NCI-H128 (cell line): ENCODE measurements around the gene TMEM234.

Experiments used
- DNase-seq: peaks from one replicate; lab custom pipeline; 2025; ENCODE audit not compliant: unreplicated experiment; lab: John Stamatoyannopoulos, UW

TMEM234 gene

DNA sequence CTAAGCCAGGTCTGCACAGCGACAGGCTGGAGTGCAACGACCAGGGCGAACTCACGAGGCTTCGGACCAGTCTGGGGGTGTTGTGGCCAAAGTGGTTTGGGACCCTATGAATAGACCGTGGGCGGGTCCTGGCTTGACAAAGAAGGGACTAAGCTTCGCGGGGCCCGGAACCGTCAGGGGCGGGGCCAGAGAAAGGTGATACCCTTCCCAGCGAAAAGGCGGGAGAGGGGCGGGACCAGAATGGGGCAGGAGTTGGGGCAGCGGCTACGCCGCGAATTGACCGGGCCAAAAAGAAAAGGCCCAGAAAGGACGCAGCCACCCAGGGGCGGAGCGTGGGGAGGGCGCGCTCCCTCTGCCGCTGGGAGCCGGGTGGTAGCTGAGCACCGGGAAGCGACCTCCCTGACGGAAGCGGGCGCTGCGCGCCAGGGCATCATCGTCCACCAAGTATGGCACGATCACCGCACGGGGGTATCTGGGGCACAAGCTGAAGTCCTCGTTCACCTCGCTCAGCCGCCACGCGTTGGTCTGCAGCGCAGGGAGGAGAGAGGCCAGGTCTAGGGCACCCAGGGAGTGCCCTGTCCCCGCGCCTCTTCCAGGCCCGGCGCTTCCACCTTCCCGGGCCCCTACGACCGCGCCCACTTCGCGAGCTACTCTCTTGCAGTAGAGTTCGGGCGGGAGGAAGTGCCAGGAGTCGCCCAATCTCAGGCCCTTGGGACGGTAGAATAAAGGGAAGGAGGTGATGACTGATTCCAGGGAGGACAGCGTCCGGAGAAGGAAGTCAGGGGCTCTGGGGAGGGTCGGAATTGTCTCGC is 18.2 kb upstream of the TMEM234 start:
- DNase-seq: peak; percentile 89

DNA sequence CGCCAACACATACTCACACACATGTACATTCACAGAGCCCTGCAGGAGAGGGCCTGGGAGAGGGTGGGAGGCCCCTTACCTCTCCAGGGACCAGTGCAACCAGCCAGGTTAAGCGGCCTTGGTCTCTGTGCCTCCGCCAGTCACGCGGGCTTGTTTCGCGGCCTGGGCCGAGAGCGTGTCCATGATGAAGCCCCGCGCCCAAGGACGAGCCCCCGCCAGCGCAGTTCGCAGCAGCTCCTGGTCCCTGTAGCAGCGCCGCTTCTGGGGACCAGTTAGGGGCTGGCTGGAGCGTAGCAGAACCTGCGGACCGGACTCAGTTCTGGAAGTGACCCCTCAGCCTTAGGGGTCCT is 17.6 kb upstream of the TMEM234 start:
- DNase-seq: no peak

DNA sequence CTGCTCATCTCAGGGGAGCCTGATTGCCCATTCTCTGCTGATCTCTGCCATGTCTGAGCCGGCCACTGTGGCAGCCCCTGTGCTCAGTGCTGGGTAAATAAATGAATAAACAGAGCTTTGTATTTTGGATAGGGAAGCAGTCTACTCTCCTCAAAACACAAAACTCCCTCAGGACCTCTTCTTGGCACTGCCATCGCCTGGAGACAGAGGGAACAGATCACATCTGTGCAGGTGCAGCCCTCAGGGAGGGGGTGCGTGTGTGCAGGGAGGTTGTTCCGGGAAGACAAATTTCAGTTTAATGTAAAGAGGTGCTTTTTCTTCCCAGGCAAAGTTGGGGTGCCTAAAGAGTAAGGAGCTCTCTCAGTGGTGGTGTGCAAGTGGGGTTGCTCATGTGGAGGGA is 17.2 kb upstream of the TMEM234 start:
- DNase-seq: peak; percentile 28

DNA sequence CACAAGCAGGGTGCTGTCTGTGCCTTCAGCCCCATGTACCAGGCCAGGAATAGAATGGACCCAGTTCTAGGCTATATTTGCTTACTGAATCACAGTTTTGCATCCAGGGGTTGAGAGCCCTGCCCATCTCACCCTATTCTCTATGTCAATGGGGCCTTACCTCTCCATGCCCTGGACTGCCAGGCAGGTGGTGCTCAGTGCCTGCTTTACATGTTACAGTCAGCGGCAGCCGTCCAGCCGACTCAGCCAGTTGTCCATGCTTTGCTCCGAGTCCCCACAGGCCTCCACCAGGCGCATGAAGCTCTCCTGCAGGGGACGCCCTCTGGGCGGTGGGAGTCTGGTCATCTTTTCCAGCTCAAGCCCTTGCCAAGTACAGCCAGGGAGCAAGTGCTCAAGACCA is 12.6 kb upstream of the TMEM234 start:
- no peak for DNase-seq

DNA sequence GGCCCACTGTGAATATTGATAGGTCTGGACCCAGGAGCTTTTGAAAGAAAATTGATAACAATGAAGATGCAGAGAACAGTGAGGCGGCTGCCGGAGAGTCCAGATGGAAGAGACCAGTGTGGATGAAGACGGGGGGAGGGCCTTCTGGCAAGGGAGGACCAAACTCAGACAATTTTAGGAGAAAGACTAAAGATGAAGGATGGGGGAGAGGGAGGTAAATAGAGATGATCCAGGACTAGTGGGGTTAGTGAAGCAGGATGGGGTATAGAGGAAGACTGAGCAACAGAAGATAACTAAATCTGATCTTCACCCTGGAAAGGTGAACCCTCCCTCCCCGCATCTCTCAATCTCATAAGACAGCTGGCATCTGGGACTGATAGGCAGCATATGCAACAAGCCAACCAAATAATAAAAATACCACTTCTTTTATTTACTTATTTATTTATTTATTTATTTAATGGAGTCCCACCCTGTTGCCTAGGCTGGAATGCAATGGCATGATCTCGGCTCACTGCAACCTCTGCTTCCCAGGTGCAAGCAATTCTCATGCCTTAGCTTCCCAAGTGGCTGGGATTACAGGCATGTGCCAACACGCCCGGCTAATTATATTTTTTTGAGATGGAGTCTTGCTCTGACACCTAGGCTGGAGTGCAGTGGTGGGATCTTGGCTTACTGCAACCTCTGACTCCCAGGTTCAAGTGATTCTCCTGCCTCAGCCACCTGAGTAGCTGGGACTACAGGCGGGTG is 10.6 kb upstream of the TMEM234 start:
- DNase-seq: no peak

DNA sequence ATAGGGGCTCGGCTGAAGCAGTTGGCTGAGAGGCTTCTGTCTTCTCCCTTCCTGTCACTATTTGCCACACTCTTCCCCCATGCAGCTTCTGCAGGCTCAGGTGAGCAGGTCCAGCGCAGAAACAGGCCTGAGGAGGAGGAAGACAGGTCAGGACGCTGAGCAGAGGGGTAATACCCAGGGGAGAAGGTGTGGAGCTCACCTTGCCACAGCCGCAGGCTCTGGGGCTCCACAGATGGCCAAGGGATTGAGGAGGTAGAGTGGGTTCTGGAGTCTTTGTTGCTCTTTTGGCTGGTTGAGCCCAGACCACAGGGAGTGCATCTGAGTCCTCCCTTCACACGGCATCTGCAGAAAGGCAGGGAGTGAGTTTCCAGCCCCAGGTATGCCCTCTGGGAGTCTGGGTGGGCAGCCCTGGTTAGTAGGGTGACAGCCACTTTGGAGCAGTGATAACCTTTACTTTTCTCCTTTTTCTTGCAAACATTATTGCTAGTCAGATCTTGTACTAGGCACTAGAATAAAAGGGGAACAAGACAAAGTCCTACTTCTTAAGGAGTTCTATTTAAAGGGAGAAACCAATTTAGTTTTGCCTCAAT is 9.8 kb upstream of the TMEM234 start:
- no peak for DNase-seq

DNA sequence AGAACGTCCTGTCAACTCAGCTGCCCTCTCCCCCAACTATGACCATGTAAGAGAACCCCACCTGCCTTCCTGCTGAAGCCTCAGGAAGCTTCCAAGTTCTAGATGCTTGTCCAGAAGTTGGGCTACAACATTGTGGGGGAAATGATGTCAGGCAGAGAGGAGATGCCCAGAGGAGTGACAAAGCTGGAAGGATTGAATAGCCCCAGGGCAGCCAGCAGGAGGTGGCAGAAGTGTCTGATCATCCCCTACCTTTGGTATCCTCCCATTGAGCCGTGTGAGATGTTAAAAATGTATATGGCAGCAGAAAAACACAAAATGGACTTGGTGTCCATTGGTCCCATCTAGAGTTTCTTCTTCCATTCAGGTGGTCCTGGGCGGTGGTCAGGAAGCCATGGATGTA is 6.6 kb upstream of the TMEM234 start:
- no peak for DNase-seq

DNA sequence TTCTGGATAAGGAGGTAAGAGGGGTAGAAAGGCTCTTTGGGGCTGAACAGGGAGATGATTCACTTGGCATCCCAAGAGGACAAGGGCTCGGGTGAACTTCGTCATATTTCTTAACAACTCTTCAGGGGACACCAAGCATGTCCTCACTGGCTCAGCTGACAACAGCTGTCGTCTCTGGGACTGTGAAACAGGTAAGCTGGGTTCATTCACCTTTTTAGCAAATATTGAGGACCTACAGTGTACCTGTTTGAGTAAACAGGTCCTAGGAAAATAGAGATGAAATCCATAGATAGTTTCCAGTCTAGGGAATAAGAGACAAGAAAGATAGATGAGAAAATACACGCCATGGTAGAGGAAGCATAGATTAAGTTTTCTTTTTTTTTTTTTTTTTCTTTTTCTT is 2.1 kb upstream of the TMEM234 start:
- DNase-seq: no peak

DNA sequence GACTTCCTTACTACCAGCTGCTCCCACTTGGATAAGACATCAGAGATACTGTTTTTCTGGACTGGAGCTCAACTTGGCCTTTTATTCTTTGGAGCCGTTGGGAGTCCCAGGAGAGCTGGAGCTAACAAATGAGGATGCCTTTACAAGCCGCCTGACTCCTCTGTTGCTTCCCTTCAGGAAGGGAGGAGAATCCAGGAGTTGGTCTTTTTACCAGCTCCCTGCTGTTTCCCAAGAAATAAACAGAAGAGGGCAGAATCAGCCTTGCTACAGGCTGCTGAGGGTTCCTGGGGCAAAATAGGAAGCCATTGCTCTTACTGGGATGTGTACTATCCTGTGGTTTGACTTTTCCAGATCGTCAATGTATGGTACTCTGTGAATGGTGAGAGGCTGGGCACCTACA is 1.5 kb upstream of the TMEM234 start:
- DNase-seq: no peak

DNA sequence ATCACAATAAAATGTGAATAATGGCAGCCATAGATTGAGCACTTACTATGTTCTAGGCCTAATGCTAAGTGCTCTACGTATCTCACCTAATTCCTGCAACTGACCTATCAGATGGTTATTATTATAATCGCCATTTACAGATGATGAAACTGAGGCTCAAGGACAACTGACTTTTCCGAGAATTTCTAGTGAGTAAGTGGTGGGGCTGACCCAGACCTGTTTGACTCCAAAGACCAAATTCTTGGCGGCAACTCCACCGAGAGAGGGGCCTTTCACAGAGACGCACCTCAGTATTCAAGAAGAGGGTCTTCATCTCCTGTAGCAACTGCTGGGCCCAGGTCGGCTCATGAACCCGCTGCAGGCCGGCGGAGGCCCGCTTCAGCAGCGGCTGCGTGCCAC is 573 bp downstream of the TMEM234 start:
- DNase-seq: no peak

DNA sequence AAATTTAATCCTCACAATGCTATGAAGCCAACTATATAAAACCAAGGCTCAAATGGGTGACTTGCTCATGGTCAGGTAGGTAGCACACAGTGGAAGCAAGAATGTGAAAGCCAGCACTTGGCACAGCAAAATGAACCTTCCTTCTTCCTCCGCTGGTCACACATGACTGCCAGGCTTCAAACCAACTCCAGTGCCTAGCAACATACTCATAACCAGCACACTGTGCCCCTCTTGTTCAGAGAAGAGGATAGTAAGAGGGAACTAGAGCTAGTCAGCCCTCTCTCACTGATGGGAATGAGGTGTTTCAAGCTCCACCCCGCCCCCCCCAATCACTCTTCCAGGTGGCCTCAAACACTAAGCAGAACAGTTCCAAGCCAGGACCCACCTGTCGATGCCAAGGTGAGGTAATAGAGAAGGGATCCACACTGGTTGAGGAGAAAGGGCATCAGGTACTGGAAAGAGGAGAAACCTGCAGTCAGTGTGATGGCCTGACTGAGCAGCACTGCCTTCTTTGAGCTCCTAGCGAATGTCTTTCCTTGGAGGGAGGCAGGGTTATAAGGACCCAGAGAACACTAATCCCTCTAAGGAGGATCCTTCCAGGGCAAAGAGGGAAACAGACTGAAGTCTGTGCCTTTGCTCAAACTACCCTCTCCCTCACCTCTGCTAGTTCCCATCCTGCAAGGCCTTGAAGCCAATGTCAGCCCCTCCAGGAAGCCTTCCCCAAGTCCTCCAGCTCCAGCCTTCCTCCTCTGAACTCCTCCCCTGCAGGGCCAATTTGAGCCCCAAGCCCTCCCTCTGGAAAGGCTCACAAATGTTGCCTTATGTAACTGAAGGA is 1.2 kb downstream of the TMEM234 start:
- no peak for DNase-seq

DNA sequence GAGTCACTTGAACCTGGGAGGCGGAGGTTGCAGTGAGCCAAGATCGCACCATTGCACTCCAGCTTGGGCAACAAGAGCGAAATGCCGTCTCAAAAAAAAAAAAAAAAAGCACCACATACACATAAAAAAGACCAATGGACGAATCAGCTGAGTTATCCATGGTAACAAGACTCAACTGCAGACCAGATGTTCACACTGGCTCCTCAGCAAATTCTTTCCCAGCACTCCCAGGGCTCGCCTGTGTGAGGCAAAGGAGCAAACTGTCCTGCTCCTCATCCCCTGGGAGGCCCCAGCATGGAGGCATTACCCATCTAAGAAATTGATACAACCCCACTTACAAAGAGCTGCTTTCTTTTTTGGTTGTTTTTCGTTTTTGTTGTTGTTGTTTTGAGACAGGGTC is 3.1 kb downstream of the TMEM234 start:
- DNase-seq: no peak

DNA sequence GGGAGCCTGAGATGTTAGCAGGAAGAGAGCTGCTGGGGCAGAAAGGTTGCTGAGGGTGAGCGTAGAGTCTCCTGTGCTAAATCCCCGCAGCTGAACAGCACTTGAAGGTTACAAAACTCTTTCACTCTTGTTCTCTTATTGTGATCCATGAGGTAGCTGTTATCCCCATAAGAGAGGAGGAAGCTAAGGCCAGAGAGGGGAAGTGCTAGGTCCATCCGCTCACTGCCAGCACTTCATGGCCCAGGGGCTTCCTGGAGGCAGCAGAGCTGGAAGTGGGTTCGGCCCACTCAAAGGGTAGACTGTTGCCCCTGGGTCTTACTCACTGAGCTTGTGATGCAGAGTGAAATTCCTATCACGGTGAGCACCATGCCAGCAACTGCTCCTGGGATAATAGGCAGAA is 5.6 kb downstream of the TMEM234 start:
- no peak for DNase-seq

DNA sequence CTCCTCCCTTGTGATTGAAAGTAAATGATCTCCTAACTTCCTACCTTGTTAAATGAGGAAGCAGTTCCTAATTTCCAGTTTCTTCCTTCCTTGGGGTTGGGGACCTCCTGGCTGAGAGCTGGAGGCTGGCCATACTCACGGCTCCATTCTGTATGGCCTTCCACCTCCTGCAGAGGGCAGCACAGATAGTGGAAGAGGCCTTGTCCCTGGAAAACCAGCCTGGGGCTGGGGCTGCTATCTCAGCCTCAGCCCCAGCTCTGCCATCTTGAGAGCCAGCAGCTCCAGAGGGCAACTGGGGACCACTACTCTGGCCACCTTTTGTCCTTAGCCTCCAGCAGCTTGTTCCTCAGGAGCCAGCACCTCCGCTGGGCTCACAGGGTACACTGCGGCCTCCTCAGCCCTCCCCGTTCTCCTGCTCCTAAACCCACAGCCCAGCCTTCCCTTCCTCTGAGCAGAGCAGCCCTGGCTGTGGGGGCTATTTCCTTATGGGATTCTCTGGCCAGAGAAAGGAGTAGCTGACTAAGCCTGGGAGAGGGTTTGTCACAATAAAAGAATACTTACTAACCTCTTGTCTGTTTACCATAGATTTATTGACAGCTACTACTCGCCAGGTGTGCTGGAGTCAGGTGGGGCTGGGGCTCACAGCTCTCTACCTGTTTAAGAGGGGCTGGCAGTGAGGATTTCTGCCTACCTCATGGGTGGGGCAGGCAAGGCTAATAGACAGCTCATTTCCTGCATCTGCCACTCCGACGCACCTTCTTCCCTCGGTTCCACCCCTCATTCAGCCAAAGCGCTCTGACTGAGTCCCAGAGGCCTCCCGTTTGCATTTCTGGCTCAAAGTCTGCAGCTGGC is 6.3 kb downstream of the TMEM234 start:
- DNase-seq: peak; percentile 59

DNA sequence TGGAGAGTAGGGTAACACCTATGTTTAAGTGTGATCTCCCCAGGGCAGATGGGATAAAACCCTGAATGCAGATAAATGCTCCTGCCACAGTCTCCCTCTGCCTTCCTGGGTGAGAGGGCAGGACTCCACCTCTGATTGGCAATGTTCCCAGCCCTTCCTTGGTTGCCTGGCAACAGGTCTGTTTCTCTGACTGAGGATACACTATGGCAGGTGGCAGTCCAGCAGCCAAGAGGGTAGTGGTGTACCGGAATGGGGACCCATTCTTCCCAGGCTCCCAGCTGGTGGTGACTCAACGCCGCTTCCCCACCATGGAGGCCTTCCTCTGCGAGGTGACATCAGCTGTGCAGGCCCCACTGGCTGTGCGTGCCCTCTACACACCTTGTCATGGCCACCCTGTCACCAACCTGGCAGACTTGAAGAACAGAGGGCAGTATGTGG is 13.2 kb downstream of the TMEM234 start, which contains the start of gene DCDC2B:
DCDC2B (plus strand) TSS at position 199 of the 438 bp plus-strand sequence; CDS start at position 204, 5 bp downstream.
- DNase-seq: peak; percentile 95

DNA sequence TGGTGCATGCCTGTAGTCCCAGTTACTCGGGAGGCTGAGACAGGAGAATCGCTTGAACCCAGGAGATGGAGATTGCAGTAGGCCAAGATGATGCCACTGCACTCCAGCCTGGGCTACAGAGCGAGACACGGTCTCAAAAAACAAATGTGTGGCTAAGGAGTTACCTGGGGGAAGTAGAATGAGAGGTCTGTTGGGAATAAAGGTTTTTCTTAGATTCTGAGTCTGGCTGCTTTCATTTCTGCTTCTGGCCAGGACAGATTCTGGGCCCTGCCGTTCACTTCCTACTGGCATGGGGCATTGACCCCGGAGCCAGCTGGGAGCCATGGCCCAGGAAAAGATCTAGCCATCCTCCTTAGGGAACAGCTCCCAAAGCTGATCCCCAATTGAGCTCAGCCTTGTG is 13.7 kb downstream of the TMEM234 start:
- DNase-seq: no peak

DNA sequence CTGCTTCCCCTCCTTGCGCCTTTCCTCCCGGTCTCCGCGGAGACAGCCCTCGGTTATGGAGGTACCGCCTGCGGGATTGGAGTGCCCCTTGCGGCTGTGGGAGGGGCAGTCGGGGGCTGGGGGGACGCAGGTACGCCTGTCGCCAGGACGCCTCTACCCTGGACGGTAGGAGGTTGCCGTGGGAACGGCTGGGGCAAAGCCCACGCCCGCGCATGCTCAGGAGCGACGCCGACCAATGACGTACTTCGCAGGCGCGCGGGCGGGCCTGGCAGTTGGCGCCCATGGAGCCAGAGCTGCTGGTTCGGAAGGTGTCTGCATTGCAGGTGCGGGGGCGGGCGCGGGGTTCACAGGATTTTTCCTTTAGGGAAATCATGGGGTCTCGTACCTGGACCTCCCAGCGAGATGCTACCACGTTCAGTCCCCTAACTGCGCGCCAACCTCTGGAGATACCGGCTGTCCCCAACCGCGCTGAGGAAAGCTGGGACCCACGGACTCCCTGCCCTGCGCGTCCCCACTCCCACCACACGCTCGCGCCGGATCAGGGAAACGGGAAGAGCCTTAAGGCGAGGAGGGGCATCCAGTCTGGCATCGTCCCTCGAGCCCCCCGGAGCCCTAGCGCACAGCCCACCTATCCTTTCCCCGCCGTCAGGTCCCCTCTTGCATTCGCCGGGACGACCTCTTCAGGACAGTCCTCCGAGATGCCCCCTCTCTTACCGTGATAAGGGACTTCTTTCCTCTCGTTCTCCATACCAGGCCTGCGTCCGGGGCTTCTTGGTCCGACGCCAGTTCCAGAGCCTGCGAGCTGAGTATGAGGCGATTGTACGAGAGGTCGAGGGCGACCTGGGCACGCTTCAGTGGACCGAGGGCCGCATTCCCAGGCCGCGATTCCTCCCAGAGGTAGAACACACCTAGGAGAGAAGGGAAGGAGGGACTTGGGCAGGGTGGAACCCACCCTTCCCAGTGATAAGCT is 16.5 kb downstream of the TMEM234 start, which contains the start of gene IQCC:
IQCC (plus strand) TSS at position 271 of the 970 bp plus-strand sequence; CDS start at position 282, 11 bp downstream.
- peak; percentile 97 for DNase-seq

DNA sequence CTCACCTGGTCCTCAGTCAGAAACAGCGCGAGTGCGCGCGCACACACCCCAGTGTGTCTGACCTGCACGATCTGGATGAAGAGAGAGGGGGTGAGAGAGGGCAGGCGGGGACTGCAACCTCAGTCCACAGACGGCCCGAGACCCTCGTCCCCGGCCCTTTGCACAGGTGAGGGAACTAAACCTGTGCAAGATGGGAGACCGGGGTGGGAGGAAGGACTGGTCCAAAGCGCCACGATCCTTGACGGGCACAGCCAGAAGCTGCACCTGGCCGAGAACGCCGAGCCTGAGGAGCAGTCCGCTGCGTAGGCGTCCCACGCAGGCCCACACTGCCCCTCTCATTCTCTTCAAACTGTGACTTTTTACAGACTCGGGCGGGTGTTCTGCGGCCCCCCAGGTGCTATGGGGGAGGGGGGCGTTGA is 17.2 kb downstream of the TMEM234 start:
- no peak for DNase-seq
